Right ventricle myocardium inferior (tissue), 1 donor: ENCODE measurements around the gene ALX4. TPM values are rescaled to one million over a fixed set of nuclear protein-coding genes. Genes with fewer than 3 reads are reported as not detected.
A peak's percentile ranks its signal among the peaks of the same experiment; 100 is the strongest.

Experiments used
- ATAC-seq: fragments of 200-7000 bp; cut with Tn5 transposase; one replicate; pipeline ENCODE4 v1.9.1; 2020; ENCODE audit warnings: mild to moderate bottlenecking, moderate library complexity
- DNase-seq: peaks from one replicate; pipeline ENCODE4 v3.0.0; 2021; ENCODE audit errors: missing footprints
- intact Hi-C: fragments of 100-400 bp; cut with DNase I; formaldehyde crosslinking; loops from one replicate; pipeline ENCODE4 v1.11.0; 2022
- total RNA-seq: library from RNA; stranded (reverse); fragmentation: NEBNext Ultra II Directional; extraction: Animal tissue kit (Norgen Biotek cat#: 25700); gene quantifications from one replicate; pipeline ENCODE4 v1.2.1, GENCODE V29; 2021
- donor health status: DM: no; HTN: yes; CAD: no; lungs with severe emphysema.

Gene ALX4
- total RNA-seq, 1 donor from 2014 or later: 0.05 TPM

- ATAC-seq: no peak
- no peak for DNase-seq
- intact Hi-C loops: no loop called here
These were observed 3.7 kb downstream of the ALX4 start for GRCh38 chr11:44306052-44306917.

- no peak for ATAC-seq
These were observed 4.4 kb downstream of the ALX4 start for GRCh38 chr11:44305470-44306051.

GRCh38 chr11:44305026-44305469 is 4.9 kb downstream of the ALX4 start:
- DNase-seq (no peak), ATAC-seq (no peak)
- intact Hi-C loops: no loop called here

More at GRCh38 chr11:44305470-44306051, 4.4 kb downstream of the ALX4 start:
- DNase-seq: no peak
- intact Hi-C loops: no loop called here

- intact Hi-C loops: no loop called here
- ATAC-seq (no peak), DNase-seq (no peak)
These were observed 5.6 kb downstream of the ALX4 start for GRCh38 chr11:44304091-44305025.

GRCh38 chr11:44303401-44303938 is 6.5 kb downstream of the ALX4 start:
- no peak for DNase-seq
- no peak for ATAC-seq
- intact Hi-C loops: no loop called here

- no peak for ATAC-seq
- intact Hi-C loops: no loop called here
- no peak for DNase-seq
These were observed 8.2 kb downstream of the ALX4 start for GRCh38 chr11:44301564-44302271.

GRCh38 chr11:44300844-44301563 is 8.9 kb downstream of the ALX4 start:
- intact Hi-C loops: no loop called here
- DNase-seq: no peak
- no peak for ATAC-seq

GRCh38 chr11:44298862-44299261 is 11.1 kb downstream of the ALX4 start:
- intact Hi-C loops: no loop called here
- no peak for ATAC-seq
- no peak for DNase-seq

- intact Hi-C loops: no loop called here
- no peak for ATAC-seq
These were observed 19.7 kb downstream of the ALX4 start for GRCh38 chr11:44290208-44290607.

GRCh38 chr11:44288133-44288526 is 21.8 kb downstream of the ALX4 start:
- ATAC-seq (no peak), DNase-seq (no peak)
- intact Hi-C loops: loop anchor here (5.0 kb wide), 2 partner anchors 156 to 194 kb away; no protein-coding TSS in a partner anchor

More at GRCh38 chr11:44290208-44290607, 19.7 kb downstream of the ALX4 start:
- DNase-seq: no peak

- no peak for ATAC-seq
- intact Hi-C loops: loop anchor here (1.0 to 5.0 kb wide), 3 partner anchors 155 to 251 kb away; no protein-coding TSS in a partner anchor
- DNase-seq: no peak
These were observed 23.0 kb downstream of the ALX4 start for GRCh38 chr11:44286911-44287310.

GRCh38 chr11:44286268-44286880 is 23.6 kb downstream of the ALX4 start:
- DNase-seq: no peak
- intact Hi-C loops: loop anchor here (1.0 to 5.0 kb wide), 3 partner anchors 154 to 252 kb away; no protein-coding TSS in a partner anchor
- peak; percentile 49 for ATAC-seq

- intact Hi-C loops: loop anchor here (1.0 to 5.0 kb wide), 3 partner anchors 153 to 253 kb away; no protein-coding TSS in a partner anchor
These were observed 24.2 kb downstream of the ALX4 start for GRCh38 chr11:44285756-44286155.

GRCh38 chr11:44282620-44283019 is 27.3 kb downstream of the ALX4 start:
- intact Hi-C loops: no loop called here
- ATAC-seq (no peak), DNase-seq (no peak)

More at GRCh38 chr11:44285756-44286155, 24.2 kb downstream of the ALX4 start:
- ATAC-seq (no peak), DNase-seq (no peak)

- DNase-seq (no peak), ATAC-seq (no peak)
- intact Hi-C loops: no loop called here
These were observed 28.8 kb downstream of the ALX4 start for GRCh38 chr11:44281151-44281550.

GRCh38 chr11:44280257-44280656 is 29.7 kb downstream of the ALX4 start:
- ATAC-seq: no peak
- DNase-seq: no peak
- intact Hi-C loops: no loop called here

GRCh38 chr11:44279483-44279882 is 30.5 kb downstream of the ALX4 start:
- no peak for ATAC-seq
- intact Hi-C loops: no loop called here
- DNase-seq: no peak
